Measurements from ENCODE around the gene GJD3. TPM values are rescaled to one million over a fixed set of nuclear protein-coding genes. Genes with fewer than 3 reads are reported as not detected.

GJD3 gene
- total and polyA plus RNA-seq, 2 experiments from 2014 or later = 0.48 to 4.6 TPM

DNA sequence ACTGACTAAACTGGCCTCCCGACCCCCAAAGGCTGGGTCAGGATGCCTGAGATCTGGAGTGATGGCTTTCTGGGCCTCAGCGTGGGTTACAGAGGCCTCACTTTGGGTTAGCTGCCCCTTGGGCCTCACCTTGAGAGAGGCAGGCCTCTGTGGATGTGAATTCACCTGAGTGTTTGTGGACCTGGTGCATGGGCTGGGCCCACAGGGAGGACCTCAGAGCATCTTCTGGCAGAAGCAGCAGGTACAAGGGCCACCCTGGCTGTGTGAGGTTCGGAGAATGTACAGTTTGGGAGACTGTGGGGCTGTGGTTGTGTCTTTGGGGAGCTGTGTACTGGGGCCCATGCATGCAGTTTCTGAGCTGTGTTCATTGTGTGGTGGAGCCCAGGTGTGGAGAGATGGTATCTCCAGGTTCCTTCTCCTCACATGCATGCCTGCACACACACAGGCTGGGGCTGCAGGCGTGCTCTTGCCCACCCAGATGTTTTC, 37.2 kb downstream of the GJD3 start:
- Histone ChIP-seq H3K36me3 (peaks cover 4% of the 10 kb centered on the region), H3K4me1 (ENCODE audit: low read depth) (peaks cover 50% of the 10 kb centered on the region), H3K9me3 (ENCODE audit: low read depth) (no peaks in the 10 kb centered on the region), H3K27me3 (no peaks in the 10 kb centered on the region), H3K4me3 (no peak overlapping the region), H3K27ac (no peak overlapping the region)
- TF ChIP-seq, protein P1, sequence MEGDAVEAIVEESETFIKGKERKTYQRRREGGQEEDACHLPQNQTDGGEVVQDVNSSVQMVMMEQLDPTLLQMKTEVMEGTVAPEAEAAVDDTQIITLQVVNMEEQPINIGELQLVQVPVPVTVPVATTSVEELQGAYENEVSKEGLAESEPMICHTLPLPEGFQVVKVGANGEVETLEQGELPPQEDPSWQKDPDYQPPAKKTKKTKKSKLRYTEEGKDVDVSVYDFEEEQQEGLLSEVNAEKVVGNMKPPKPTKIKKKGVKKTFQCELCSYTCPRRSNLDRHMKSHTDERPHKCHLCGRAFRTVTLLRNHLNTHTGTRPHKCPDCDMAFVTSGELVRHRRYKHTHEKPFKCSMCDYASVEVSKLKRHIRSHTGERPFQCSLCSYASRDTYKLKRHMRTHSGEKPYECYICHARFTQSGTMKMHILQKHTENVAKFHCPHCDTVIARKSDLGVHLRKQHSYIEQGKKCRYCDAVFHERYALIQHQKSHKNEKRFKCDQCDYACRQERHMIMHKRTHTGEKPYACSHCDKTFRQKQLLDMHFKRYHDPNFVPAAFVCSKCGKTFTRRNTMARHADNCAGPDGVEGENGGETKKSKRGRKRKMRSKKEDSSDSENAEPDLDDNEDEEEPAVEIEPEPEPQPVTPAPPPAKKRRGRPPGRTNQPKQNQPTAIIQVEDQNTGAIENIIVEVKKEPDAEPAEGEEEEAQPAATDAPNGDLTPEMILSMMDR (IDR thresholded peaks at IDR 0.05; ENCODE audit: low read depth, low read length) = no peak
- DNase-seq (ENCODE audit: low read depth in 1 of 2, low spot score in 1 of 2) = no peak

DNA sequence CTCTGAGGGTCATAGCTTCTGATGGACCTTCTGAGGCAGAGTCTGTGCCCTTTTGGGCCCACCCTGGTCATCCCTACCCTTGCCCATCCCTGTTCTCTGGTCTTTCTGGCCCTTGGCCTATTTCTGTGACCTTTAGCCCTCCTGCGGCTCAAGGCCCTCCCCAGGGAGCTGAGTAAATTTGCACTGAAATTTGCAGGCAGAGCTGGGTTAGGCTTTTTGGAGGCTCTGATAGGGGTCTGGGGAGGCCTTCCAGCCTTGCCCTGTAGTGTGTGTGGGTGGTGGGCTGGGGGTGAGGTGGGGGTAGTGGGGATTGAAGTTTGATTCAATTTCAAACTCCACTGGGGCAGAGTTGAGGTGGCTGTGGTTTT, 37.7 kb downstream of the GJD3 start:
- H3K9me3 ChIP-seq (ENCODE audit: low read depth) = no peaks in the 10 kb centered on the region
- peaks cover 4% of the 10 kb centered on the region for H3K36me3 ChIP-seq
- H3K4me1 ChIP-seq (ENCODE audit: low read depth) = peaks cover 50% of the 10 kb centered on the region
- H3K27me3 ChIP-seq = no peaks in the 10 kb centered on the region
- TF ChIP-seq, protein P1 (IDR thresholded peaks at IDR 0.05; ENCODE audit: low read depth, low read length) = no peak
- peak in 1 of 2 donors; percentile 58 for DNase-seq (ENCODE audit: low read depth in 1 of 2, low spot score in 1 of 2)
- no peak overlapping the region for H3K4me3 ChIP-seq
- H3K27ac ChIP-seq = no peak overlapping the region

DNA sequence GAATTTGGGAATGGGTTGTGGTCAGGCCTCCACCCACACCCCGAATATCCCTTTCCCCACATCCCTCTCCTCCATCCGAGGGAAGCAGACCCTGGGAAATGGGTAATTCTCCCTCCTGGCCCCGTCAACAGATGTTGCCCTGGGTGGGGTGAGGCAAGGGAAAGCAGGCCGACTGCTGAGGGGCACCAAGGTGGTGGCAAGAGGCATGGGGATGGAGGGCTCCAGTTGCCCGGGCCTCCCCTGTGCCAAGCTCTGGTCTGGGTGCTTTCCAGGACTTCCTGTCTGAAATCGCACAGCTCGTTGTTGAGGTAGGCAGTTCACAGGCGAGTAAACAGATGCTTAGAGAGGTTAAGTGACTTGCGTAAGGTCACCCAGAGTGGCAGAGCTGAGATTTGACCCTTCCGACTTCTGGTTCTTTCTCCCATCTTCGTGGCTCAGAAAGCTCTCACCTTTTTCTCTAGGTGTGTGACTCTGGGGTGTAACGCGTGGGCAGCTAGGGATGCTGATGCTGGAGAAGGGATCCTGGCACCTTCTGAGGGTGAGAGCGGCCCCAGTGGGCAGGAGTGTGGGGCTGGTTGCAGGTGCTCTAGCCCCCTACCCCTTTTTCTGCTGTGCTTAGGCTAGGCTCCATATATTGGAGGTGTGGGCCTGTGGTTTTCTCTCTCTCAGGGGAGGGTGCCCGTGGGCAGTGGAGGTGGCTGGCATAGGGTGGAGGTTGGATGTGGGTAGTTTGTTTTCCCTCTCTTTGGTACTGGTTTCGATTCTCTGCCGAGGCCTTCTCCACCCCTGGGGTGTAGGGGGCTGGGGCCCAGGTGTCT, 38.3 kb downstream of the GJD3 start:
- H3K36me3 ChIP-seq = peaks cover 4% of the 10 kb centered on the region
- H3K4me1 ChIP-seq (ENCODE audit: low read depth) = peaks cover 52% of the 10 kb centered on the region
- H3K27me3 ChIP-seq = no peaks in the 10 kb centered on the region
- H3K9me3 ChIP-seq (ENCODE audit: low read depth) = no peaks in the 10 kb centered on the region
- H3K4me3 ChIP-seq = no peak overlapping the region
- no peak overlapping the region for H3K27ac ChIP-seq
- TF ChIP-seq, protein P1 (IDR thresholded peaks at IDR 0.05; ENCODE audit: low read depth, low read length) = no peak
- DNase-seq (ENCODE audit: low read depth in 1 of 2, low spot score in 1 of 2) = no peak

DNA sequence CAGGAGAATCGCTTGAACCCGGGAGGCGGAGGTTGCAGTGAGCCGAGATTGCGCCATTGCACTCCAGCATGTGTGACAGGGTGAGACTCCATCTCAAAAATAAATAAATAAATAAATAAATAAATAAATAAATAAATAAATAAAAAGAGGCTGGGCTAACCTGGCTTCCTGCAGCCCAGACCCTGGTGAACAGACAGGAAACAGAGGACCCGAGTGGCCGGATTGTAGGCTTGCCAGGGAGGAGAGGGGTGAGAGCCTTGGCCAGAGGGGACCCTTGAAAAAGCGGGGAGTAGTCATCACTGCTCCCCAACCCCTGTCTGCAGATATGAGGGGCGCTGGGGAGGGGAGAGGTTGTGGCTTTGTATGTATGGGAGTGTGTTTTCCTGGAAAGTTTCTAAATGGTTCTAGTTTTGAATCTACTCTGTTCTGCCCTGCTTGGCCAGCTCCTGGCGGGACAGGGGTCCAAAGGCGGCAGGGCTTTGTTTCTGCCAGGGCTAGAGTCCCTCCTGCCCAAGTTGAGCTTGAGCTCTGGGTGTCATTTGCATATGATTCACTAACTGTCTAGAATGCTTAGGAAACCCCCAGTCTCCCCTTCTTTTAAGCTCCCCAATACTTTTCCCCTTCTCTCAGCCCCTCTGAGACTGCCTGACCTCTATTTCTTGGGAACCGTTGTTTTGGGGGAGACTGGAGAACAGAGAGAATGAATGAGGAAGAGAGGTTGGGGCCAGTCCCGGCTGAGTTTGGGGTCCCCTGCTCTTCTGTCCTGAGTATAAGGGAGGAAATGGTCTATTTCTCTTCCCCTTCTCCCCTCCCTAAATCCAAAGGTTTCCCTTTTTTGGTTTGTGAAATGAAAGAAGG, 39.2 kb downstream of the GJD3 start:
- TF ChIP-seq, protein P1 (IDR thresholded peaks at IDR 0.05; ENCODE audit: low read depth, low read length) = no peak
- Histone ChIP-seq H3K4me3 (no peak overlapping the region), H3K27ac (no peak overlapping the region), H3K36me3 (no peaks in the 10 kb centered on the region), H3K4me1 (ENCODE audit: low read depth) (peaks cover 52% of the 10 kb centered on the region), H3K9me3 (ENCODE audit: low read depth) (no peaks in the 10 kb centered on the region), H3K27me3 (no peaks in the 10 kb centered on the region)
- no peak for DNase-seq (ENCODE audit: low read depth in 1 of 2, low spot score in 1 of 2)

DNA sequence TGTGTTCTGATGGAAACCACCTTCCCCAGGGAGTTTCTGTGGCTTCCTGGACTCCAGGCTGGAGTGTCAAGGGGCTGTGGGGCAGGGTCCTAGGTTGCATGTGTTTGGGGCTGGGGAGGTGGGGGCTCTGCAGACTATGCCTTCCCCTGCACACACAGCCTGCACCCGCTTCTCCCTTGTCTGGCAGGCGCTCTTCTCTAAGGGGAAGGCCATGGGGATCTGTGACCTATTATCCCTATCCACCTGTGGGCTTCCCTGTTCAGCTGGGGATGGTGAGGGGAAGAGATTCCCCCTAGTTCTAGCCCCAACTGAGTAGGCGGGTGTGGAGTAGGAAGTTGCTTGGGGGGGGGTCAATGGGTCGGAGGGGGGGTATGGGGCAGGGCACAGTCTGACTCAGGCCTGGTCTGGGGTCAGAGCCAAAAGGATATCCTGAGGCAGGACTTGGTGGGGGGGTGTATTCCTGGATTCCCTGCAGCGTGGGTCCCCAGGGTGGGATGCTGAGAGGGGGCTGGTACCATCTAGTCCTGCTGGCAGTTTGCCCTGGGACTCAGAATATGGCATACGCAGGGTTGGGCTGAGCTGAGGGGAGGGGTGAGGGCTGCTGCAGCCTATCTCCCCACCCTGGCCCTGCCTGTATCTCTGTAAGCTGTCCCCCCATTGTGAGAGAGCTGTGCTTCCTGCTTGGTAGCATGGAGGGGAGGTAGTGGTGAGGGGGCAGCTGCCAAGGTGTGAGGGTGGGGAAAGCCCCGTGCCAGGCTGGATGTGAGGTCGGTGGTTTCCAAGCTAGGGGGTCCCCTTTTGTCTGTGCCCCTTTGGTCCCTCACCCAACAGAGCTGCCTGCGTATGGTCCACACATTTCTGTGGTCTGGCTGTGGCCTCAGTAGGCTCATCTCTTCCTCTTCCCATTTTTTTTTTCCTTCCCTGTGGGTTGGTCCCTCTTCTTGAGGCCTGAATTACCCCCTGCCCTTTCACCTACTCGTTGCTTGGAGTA, 40.9 kb downstream of the GJD3 start:
- no peaks in the 10 kb centered on the region for H3K36me3 ChIP-seq
- H3K27ac ChIP-seq = no peak overlapping the region
- H3K4me1 ChIP-seq (ENCODE audit: low read depth) = peaks cover 56% of the 10 kb centered on the region
- TF ChIP-seq, protein P1 (IDR thresholded peaks at IDR 0.05; ENCODE audit: low read depth, low read length) = no peak
- no peaks in the 10 kb centered on the region for H3K9me3 ChIP-seq (ENCODE audit: low read depth)
- no peaks in the 10 kb centered on the region for H3K27me3 ChIP-seq
- peak in 1 of 2 donors; percentile 83 for DNase-seq (ENCODE audit: low read depth in 1 of 2, low spot score in 1 of 2)
- H3K4me3 ChIP-seq = no peak overlapping the region
